ENCODE results near the gene ASTN2. TPM values are rescaled to one million over a fixed set of nuclear protein-coding genes. Genes with fewer than 3 reads are reported as not detected.

ASTN2 gene
- total and polyA plus RNA-seq, 2 donors (not counting 3 experiments of a cell fraction or from before 2014, with no cell fraction given), result 1.0 to 1.9 TPM

- no peaks in the 10 kb centered on the region for H4K20me1 ChIP-seq (replicated peaks; ENCODE audit: control insufficient read depth, extremely low read depth, insufficient read depth, low read length)
- H3K27ac ChIP-seq (ENCODE audit: insufficient read depth, low read depth, low read length), result no peak overlapping the region
- DNase-seq (ENCODE audit: low read depth, low spot score) (no peak), FAIRE-seq (no peak)
- no peak for TF ChIP-seq MYC (IDR thresholded peaks at IDR 0.05; ENCODE audit: low read depth, low read length)
- no peak for TF ChIP-seq POLR2A (IDR thresholded peaks at IDR 0.05; ENCODE audit: low read depth, low read length)
- TF ChIP-seq CTCF (IDR thresholded peaks at IDR 0.05; ENCODE audit: extremely low read depth in 1 of 2, insufficient read depth in 1 of 2, low read depth in 1 of 2, low read length in 2 of 2), result no peak
- TF ChIP-seq EZH2 (IDR thresholded peaks at IDR 0.05; ENCODE audit: borderline replicate concordance, low read depth, low read length, severe bottlenecking), result no peak
- TF ChIP-seq POLR2AphosphoS5 (IDR thresholded peaks at IDR 0.05; ENCODE audit: insufficient read depth, low read depth, low read length), result no peak
- TF ChIP-seq JUN (IDR thresholded peaks at IDR 0.05; ENCODE audit: borderline replicate concordance, insufficient read depth, insufficient read length, low read depth), result no peak
- no peak for TF ChIP-seq MAX (IDR thresholded peaks at IDR 0.05; ENCODE audit: insufficient read depth, insufficient read length)
- TF ChIP-seq GATA2 (IDR thresholded peaks at IDR 0.05; ENCODE audit: insufficient read depth, insufficient read length, low read depth, low read length), result no peak
- TF ChIP-seq FOS (IDR thresholded peaks at IDR 0.05; ENCODE audit: borderline replicate concordance, insufficient read depth, low read length), result no peak
- no peaks in the 10 kb centered on the region for H3K9me3 ChIP-seq (replicated peaks; ENCODE audit: control insufficient read depth, insufficient read depth, low read length)
- no TSS peak for BruUV-seq (replicated peaks)
- no peaks in the 10 kb centered on the region for H3K79me2 ChIP-seq (ENCODE audit: control insufficient read depth, insufficient read depth, low read length)
- no peak overlapping the region for H3K4me3 ChIP-seq (replicated peaks in 1 of 3; ENCODE audit: insufficient read depth in 1 of 3, low read depth in 1 of 3, low read length in 3 of 3)
- no peak overlapping the region for H3K9ac ChIP-seq (replicated peaks; ENCODE audit: extremely low read depth, insufficient read depth, low read length)
- dilution Hi-C loops (cut with MboI; ENCODE audit: extremely low pct_ligation_motif_present, low sequenced_read_pairs), result no loop called here
- no peaks in the 10 kb centered on the region for H3K4me1 ChIP-seq (ENCODE audit: control insufficient read depth, extremely low read depth, insufficient read depth, low read length)
- no peaks in the 10 kb centered on the region for H3K27me3 ChIP-seq (ENCODE audit: control insufficient read depth in 2 of 2, insufficient read depth in 2 of 2, low read length in 2 of 2)
- no peaks in the 10 kb centered on the region for H3K36me3 ChIP-seq (ENCODE audit: control insufficient read depth in 2 of 2, extremely low read depth in 1 of 2, insufficient read depth in 2 of 2, low read length in 2 of 2)
- no peak overlapping the region for H2AFZ ChIP-seq (ENCODE audit: low read depth, low read length)
- intact Hi-C loops (cut with micrococcal nuclease), result no loop called here
- CTCF ChIA-PET, result no interaction called here
- POLR2A ChIA-PET, result no interaction called here
- H3K4me2 ChIP-seq (ENCODE audit: insufficient read depth, low read length), result no peak overlapping the region
- H3K9me1 ChIP-seq (replicated peaks; ENCODE audit: control insufficient read depth, extremely low read depth, insufficient read depth, low read length), result no peaks in the 10 kb centered on the region
Measured at GRCh38 chr9:116501871-116502270, 913.0 kb downstream of the ASTN2 start.

Measured in endothelial cell of umbilical vein (primary cell).